K562 (cell line): ENCODE measurements around the gene AKIRIN1. TPM values are rescaled to one million over a fixed set of nuclear protein-coding genes. Genes with fewer than 3 reads are reported as not detected.

ENCODE experiments used
- ATF1 ChIP-seq, 2 experiments: fragments of 450-650 bp in 1 of 2; IDR thresholded peaks; 2 replicates each; pipeline ENCODE4 v1.6.1; 2016; ENCODE audit warnings: missing compliant biosample characterization in 1 of 2, missing genetic modification characterization in 1 of 2
- ATF7 ChIP-seq: fragments of 450-650 bp; IDR thresholded peaks from 2 replicates; pipeline ENCODE4 v1.7.1; 2014; ENCODE audit warnings: mild to moderate bottlenecking, moderate library complexity
- CCNT2 ChIP-seq: IDR thresholded peaks from 2 replicates; pipeline ENCODE4 v1.6.1; 2011; ENCODE audit warnings: borderline replicate concordance, low read depth, mild to moderate bottlenecking, moderate library complexity, mixed read lengths, low read length; ENCODE audit not compliant: insufficient read length; ENCODE audit errors: extremely low read depth
- E2F3 ChIP-seq: fragments of 250-450 bp; sonication (Bioruptor Pico); IDR thresholded peaks from 2 replicates; pipeline ENCODE4 v1.4.0; 2020; ENCODE audit warnings: mild to moderate bottlenecking
- ELF2 ChIP-seq: fragments of 250-450 bp; sonication (Bioruptor Pico); IDR thresholded peaks from 2 replicates; pipeline ENCODE4 v1.5.0; 2021; ENCODE audit warnings: mild to moderate bottlenecking
- GATAD2A ChIP-seq: fragments of 450-650 bp; IDR thresholded peaks from 2 replicates; pipeline ENCODE4 v1.6.1; 2017
- NCOR1 ChIP-seq: fragments of 450-650 bp; IDR thresholded peaks from 2 replicates; pipeline ENCODE4 v1.6.1; 2016; ENCODE audit warnings: mild to moderate bottlenecking, moderate library complexity
- PCBP1 ChIP-seq: fragments of 200-400 bp; formaldehyde crosslinking; IDR thresholded peaks from 2 replicates; pipeline ENCODE4 v1.6.1; 2018; ENCODE audit warnings: mild to moderate bottlenecking, low read depth, low read length; ENCODE audit not compliant: poor library complexity, severe bottlenecking
- PHF8 ChIP-seq: fragments of 200-600 bp; sonication (generic); IDR thresholded peaks from 2 replicates; pipeline ENCODE4 v1.6.1; 2012; ENCODE audit warnings: mixed run types, mild to moderate bottlenecking, inconsistent platforms, low read length, moderate library complexity, borderline replicate concordance
- POLR2A ChIP-seq: fragments of 450-650 bp; conservative IDR thresholded peaks from 2 replicates; pipeline ENCODE4 v1.6.1; 2016
- RBFOX2 ChIP-seq: fragments of 200-400 bp; formaldehyde crosslinking; IDR thresholded peaks from 2 replicates; pipeline ENCODE4 v1.6.1; 2017; ENCODE audit warnings: low read depth, mild to moderate bottlenecking, low read length, moderate library complexity
- SIN3A ChIP-seq, 2 experiments: fragments of 150-350 bp in 1 of 2; IDR thresholded peaks; 2 replicates each; pipeline ENCODE4 v1.6.1; 2011 to 2016; ENCODE audit warnings: borderline replicate concordance in 2 of 2, low read depth in 2 of 2, low read length in 2 of 2, mild to moderate bottlenecking in 2 of 2, moderate library complexity in 2 of 2; ENCODE audit not compliant: control insufficient read depth in 1 of 2
- TCF3 ChIP-seq: sonication (generic); formaldehyde crosslinking; IDR thresholded peaks from 2 replicates; pipeline ENCODE4 v1.4.0; 2020; ENCODE audit warnings: mild to moderate bottlenecking, missing genetic modification reagents
- TEAD4 ChIP-seq, 2 experiments: sonication (generic) in 1 of 2; formaldehyde crosslinking in 1 of 2; IDR thresholded peaks; 2 replicates each; pipeline versions ENCODE4 v1.6.1 to v1.8.0; 2012 to 2022; ENCODE audit warnings: borderline replicate concordance in 1 of 2, inconsistent platforms in 1 of 2, low read length in 1 of 2, mild to moderate bottlenecking in 1 of 2, missing genetic modification reagents in 1 of 2
- TOE1 ChIP-seq, 2 experiments: fragments of 450-650 bp in 1 of 2; sonication (generic) in 1 of 2; formaldehyde crosslinking in 1 of 2; IDR thresholded peaks; 2 replicates each; pipeline versions ENCODE4 v1.7.1 to v1.8.0; 2016 to 2022; ENCODE audit warnings: borderline replicate concordance in 2 of 2, mild to moderate bottlenecking in 2 of 2, antibody characterized with exemption in 1 of 2, inconsistent platforms in 1 of 2, low read depth in 1 of 2, missing genetic modification reagents in 1 of 2, moderate library complexity in 1 of 2
- polyA plus RNA-seq, 8 experiments: library from polyadenylated mRNA; depleted of rRNA in 4 of 8; stranded (reverse) in 5 of 8; unstranded in 3 of 8; fragments of >200 nt; fragmentation: Nextera tagmentation in 2 of 8; fragmentation: Illumina TruSeq in 1 of 8; extraction: Ambion mirVana in 2 of 8; extraction: Trizol in 1 of 8; gene quantifications; 2 replicates each; pipeline versions ENCODE4 v1.2.1 to v1.2.3, GENCODE V29; 2011 to 2014; ENCODE audit warnings: inconsistent platforms in 1 of 8, missing spikeins in 1 of 8
- total RNA-seq, 7 experiments: library from RNA; depleted of rRNA in 6 of 7; stranded (reverse); fragments of >200 nt in 6 of 7; fragmentation: Illumina TruSeq in 2 of 7; extraction: Trizol in 2 of 7; gene quantifications; 2 replicates each; pipeline versions ENCODE4 v1.2.1 to v1.2.3, GENCODE V29; 2011 to 2021; ENCODE audit warnings: low replicate concordance in 1 of 7
- TF ChIP-seq, protein P1 (sequence below): fragments of 250-450 bp; sonication (Bioruptor Pico); IDR thresholded peaks from 2 replicates; pipeline ENCODE4 v1.8.0; 2021; ENCODE audit warnings: borderline replicate concordance, mild to moderate bottlenecking, moderate library complexity; ENCODE audit not compliant: poor library complexity, severe bottlenecking
- TF ChIP-seq, protein P2 (sequence below): conservative IDR thresholded peaks from 2 replicates; pipeline ENCODE4 v1.6.1; 2011; ENCODE audit warnings: low read depth, mild to moderate bottlenecking, low read length; ENCODE audit not compliant: control insufficient read depth
- TF ChIP-seq, protein P3 (sequence below): fragments of 450-650 bp; IDR thresholded peaks from 2 replicates; pipeline ENCODE4 v1.6.1; 2017; ENCODE audit warnings: antibody characterized with exemption, mild to moderate bottlenecking

Gene AKIRIN1
- total and polyA plus RNA-seq, 9 of the 15 experiments (the other 6 are each of a cell fraction or from before 2014, with no cell fraction given), result 11.5 to 139 (median 83.4) TPM

DNA sequence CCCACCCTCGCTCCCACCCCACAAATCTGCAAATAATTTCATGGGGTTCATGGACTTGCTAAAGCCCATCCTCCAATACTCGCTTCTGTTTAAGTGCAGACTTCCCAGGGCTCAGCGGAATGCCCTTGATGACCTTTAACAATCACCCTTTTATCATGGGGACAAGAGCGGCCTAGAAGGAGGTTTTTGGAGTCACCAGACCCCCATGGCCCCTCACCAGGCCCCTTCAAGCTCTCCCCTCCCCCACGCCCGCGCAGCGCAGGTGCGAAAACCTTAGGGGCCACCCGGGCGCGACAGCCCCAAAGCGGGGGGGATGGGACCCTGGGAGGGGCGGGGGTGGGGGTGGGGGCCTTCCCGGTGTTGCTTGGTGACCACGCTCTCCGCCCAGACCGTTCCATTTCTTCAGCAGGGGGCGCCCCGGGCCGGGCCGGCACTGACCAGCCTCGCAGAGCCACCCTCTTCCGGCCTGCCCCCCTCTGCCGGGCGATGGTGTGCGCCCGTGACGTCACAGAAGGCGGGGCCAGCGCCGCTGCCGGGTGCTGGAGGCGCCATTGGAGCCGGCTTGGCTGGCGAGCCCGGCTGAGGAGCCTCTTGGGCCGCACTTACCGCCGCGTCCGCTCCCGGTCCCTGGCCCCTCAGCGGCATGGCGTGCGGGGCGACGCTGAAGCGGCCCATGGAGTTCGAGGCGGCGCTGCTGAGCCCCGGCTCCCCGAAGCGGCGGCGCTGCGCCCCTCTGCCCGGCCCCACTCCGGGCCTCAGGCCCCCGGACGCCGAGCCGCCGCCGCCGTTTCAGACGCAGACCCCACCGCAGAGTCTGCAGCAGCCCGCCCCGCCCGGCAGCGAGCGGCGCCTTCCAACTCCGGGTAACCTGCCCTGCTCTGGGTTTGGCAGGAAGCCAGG, at the start of gene AKIRIN1 (continued):
- TF ChIP-seq TOE1 (IDR thresholded peaks at IDR 0.05; ENCODE audit: borderline replicate concordance) (peak; percentile 94), TOE1 (CRISPR knock-in tag; IDR thresholded peaks at IDR 0.05; ENCODE audit: borderline replicate concordance, low read depth) (no peak), TEAD4 (IDR thresholded peaks at IDR 0.05; ENCODE audit: low read length) (peak; percentile 4; the same call in 1 of the 2 replicates), TEAD4 (CRISPR knock-in tag; IDR thresholded peaks at IDR 0.05; ENCODE audit: borderline replicate concordance) (no peak), CCNT2 (peak; percentile 95), PCBP1 (peak; percentile 100), NCOR1 (0 out of 2 replicates have a peak, but pooled peaks have one; percentile 42), ATF1 (CRISPR knock-in tag; IDR thresholded peaks at IDR 0.05) (peak; percentile 84), ATF1 (tag; IDR thresholded peaks at IDR 0.05) (peak; percentile 98), E2F3 (0 out of 2 replicates have a peak, but pooled peaks have one; percentile 32), GATAD2A (peak; percentile 41; the same call in 1 of the 2 replicates), RBFOX2 (peak; percentile 97), PHF8 (peak; percentile 97; the same call in 1 of the 2 replicates), TCF3 (CRISPR knock-in tag) (peak; percentile 31; the same call in 1 of the 2 replicates), ELF2 (CRISPR knock-in tag) (peak; percentile 75; the same call in 1 of the 2 replicates), POLR2A (peak; percentile 94), ATF7 (peak; percentile 100), SIN3A (IDR thresholded peaks at IDR 0.05; ENCODE audit: borderline replicate concordance in 2 of 2, control insufficient read depth in 1 of 2, low read depth in 2 of 2, low read length in 2 of 2) (peak; percentile 70 to 78; a peak in 2 of 4 replicates)
- TF ChIP-seq, protein P1, sequence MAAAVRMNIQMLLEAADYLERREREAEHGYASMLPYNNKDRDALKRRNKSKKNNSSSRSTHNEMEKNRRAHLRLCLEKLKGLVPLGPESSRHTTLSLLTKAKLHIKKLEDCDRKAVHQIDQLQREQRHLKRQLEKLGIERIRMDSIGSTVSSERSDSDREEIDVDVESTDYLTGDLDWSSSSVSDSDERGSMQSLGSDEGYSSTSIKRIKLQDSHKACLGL, result peak; percentile 44
- TF ChIP-seq, protein P2, sequence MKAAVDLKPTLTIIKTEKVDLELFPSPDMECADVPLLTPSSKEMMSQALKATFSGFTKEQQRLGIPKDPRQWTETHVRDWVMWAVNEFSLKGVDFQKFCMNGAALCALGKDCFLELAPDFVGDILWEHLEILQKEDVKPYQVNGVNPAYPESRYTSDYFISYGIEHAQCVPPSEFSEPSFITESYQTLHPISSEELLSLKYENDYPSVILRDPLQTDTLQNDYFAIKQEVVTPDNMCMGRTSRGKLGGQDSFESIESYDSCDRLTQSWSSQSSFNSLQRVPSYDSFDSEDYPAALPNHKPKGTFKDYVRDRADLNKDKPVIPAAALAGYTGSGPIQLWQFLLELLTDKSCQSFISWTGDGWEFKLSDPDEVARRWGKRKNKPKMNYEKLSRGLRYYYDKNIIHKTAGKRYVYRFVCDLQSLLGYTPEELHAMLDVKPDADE, result peak; percentile 72; the same call in 1 of the 2 replicates
- TF ChIP-seq, protein P3, sequence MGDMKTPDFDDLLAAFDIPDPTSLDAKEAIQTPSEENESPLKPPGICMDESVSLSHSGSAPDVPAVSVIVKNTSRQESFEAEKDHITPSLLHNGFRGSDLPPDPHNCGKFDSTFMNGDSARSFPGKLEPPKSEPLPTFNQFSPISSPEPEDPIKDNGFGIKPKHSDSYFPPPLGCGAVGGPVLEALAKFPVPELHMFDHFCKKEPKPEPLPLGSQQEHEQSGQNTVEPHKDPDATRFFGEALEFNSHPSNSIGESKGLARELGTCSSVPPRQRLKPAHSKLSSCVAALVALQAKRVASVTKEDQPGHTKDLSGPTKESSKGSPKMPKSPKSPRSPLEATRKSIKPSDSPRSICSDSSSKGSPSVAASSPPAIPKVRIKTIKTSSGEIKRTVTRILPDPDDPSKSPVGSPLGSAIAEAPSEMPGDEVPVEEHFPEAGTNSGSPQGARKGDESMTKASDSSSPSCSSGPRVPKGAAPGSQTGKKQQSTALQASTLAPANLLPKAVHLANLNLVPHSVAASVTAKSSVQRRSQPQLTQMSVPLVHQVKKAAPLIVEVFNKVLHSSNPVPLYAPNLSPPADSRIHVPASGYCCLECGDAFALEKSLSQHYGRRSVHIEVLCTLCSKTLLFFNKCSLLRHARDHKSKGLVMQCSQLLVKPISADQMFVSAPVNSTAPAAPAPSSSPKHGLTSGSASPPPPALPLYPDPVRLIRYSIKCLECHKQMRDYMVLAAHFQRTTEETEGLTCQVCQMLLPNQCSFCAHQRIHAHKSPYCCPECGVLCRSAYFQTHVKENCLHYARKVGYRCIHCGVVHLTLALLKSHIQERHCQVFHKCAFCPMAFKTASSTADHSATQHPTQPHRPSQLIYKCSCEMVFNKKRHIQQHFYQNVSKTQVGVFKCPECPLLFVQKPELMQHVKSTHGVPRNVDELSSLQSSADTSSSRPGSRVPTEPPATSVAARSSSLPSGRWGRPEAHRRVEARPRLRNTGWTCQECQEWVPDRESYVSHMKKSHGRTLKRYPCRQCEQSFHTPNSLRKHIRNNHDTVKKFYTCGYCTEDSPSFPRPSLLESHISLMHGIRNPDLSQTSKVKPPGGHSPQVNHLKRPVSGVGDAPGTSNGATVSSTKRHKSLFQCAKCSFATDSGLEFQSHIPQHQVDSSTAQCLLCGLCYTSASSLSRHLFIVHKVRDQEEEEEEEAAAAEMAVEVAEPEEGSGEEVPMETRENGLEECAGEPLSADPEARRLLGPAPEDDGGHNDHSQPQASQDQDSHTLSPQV, result no peak
